Glutamatergic neuron (in vitro differentiated cells): ENCODE measurements around the gene SVIL. TPM values are rescaled to one million over a fixed set of nuclear protein-coding genes. Genes with fewer than 3 reads are reported as not detected.

ENCODE experiments used
- DNase-seq: peaks from one replicate; pipeline ENCODE4 v3.0.0; 2022
- H3K27ac Mint-ChIP-seq: one replicate; pipeline ENCODE4 v1.8.0; 2020; ENCODE audit warnings: mild to moderate bottlenecking, mixed read lengths, inconsistent platforms; ENCODE audit not compliant: unreplicated experiment
- H3K27me3 Mint-ChIP-seq: one replicate; pipeline ENCODE4 v1.8.0; 2020; ENCODE audit warnings: mild to moderate bottlenecking, moderate library complexity, mixed read lengths, inconsistent platforms; ENCODE audit not compliant: unreplicated experiment
- H3K36me3 Mint-ChIP-seq: one replicate; pipeline ENCODE4 v1.8.0; 2020; ENCODE audit warnings: mild to moderate bottlenecking, mixed read lengths, inconsistent platforms; ENCODE audit not compliant: unreplicated experiment
- H3K4me1 Mint-ChIP-seq: one replicate; pipeline ENCODE4 v1.8.0; 2020; ENCODE audit warnings: mild to moderate bottlenecking, low read depth, mixed read lengths, inconsistent platforms; ENCODE audit not compliant: unreplicated experiment
- H3K4me3 Mint-ChIP-seq: one replicate; pipeline ENCODE4 v1.8.0; 2020; ENCODE audit warnings: mild to moderate bottlenecking, mixed read lengths, inconsistent platforms; ENCODE audit not compliant: unreplicated experiment
- H3K9me3 Mint-ChIP-seq: one replicate; pipeline ENCODE4 v1.8.0; 2020; ENCODE audit warnings: mild to moderate bottlenecking, moderate library complexity, mixed read lengths, inconsistent platforms; ENCODE audit not compliant: unreplicated experiment
- CTCF ChIP-seq: fragments of 200-600 bp; sonication (generic); IDR thresholded peaks from one replicate; pipeline ENCODE4 v1.5.0; 2021; ENCODE audit not compliant: partially characterized antibody, unreplicated experiment
- total RNA-seq: library from RNA; stranded (reverse); fragmentation: NEBNext Ultra II Directional; extraction: Animal tissue kit (Norgen Biotek cat#: 25700); gene quantifications from one replicate; pipeline ENCODE4 v1.2.1, GENCODE V29; 2021; ENCODE audit not compliant: unreplicated experiment

Gene SVIL
- total RNA-seq, 1 donor from 2014 or later = 117 TPM

DNA sequence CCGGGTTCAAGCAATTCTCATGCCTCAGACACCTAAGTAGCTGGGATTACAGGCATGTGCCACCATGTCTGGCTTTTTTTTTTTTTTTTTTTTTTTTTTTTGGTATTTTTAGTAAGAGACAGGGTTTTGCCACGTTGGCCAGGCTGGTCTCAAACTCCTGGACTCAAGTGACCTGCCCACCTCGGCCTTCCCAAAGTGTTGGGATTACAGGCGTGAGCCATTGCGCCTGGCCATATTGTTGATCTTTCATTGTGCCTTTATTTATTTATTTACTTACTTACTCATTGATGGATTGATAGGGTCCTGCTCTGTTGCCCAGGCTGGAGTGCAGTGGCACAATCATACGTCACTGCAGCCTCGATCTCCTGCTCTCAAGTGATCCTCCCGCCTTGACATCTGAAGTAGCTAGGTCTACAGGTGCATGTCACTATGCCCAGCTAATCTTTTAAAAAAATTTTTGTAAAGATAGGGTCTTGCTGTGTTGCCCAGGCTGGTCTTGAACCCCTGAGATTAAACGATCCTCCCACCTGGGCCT lies 30.4 kb downstream of the SVIL start:
- no peak for TF ChIP-seq CTCF
- Mint-ChIP-seq H3K4me1 (peaks cover 12% of the 10 kb centered on the region), H3K27me3 (peaks cover 4% of the 10 kb centered on the region), H3K9me3 (no peaks in the 10 kb centered on the region), H3K4me3 (no peak overlapping the region), H3K36me3 (no peaks in the 10 kb centered on the region), H3K27ac (no peak overlapping the region)
- DNase-seq = no peak

DNA sequence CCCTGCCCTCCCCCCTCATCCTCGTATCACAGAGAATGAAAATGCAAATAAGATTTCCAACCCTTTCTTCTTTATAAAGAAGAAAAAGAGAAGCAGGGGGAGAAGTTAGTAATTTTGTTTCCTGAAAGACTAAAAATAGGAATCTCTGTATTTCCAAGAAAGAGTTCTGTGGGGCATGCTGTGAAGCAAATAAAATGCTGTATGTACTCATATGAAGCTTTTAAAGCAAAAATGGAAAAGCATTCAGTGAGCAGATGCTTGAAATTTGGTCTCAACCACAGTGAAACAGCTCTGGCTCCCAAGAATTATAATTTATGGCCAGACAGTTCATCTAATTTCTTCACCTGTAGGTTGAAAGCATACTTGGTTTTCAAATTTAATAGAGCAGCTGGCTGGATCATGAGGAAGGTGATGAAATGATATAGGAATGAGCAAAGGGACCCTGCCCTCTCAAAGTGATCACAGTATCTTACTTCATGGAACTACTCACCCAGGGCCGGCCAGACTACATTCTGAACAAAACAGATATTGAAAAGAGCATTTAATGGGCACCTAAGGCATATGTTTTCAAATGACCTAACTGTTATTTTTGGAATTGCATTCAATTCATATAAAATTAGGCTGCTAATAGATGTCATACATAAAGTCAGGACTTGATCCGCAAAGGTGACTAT lies 31.4 kb downstream of the SVIL start:
- peak overlapping the region; percentile 29 for H3K27ac Mint-ChIP-seq

DNA sequence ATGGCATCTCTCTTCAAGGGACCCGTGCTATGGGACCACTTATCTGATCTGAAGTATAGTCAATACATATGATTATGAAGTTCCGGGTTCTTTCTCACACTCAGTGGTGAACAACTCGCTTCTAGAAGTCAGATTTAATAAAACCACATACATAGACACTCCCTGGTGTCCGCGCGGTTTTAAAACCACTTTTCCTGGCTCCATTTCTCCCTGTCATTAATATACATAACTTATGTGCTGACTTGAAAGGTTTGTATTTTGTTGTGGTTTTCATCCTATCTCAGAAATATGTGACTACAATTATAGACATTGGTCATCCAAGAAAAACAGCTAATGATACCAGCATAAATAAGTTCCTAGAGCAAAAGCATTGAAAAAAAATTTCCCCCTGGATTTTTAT lies 34.0 kb downstream of the SVIL start:
- H3K27ac Mint-ChIP-seq = no peak overlapping the region
- peaks cover 3% of the 10 kb centered on the region for H3K27me3 Mint-ChIP-seq
- TF ChIP-seq CTCF = no peak
- H3K36me3 Mint-ChIP-seq = no peaks in the 10 kb centered on the region
- DNase-seq = no peak
- peaks cover 4% of the 10 kb centered on the region for H3K9me3 Mint-ChIP-seq
- H3K4me3 Mint-ChIP-seq = no peak overlapping the region
- H3K4me1 Mint-ChIP-seq = peaks cover 22% of the 10 kb centered on the region

More for the DNA sequence above, 31.4 kb downstream of the SVIL start:
- Mint-ChIP-seq H3K27me3 (peaks cover 4% of the 10 kb centered on the region), H3K9me3 (no peaks in the 10 kb centered on the region), H3K36me3 (no peaks in the 10 kb centered on the region), H3K4me1 (peaks cover 21% of the 10 kb centered on the region), H3K4me3 (no peak overlapping the region)
- no peak for DNase-seq
- no peak for TF ChIP-seq CTCF

DNA sequence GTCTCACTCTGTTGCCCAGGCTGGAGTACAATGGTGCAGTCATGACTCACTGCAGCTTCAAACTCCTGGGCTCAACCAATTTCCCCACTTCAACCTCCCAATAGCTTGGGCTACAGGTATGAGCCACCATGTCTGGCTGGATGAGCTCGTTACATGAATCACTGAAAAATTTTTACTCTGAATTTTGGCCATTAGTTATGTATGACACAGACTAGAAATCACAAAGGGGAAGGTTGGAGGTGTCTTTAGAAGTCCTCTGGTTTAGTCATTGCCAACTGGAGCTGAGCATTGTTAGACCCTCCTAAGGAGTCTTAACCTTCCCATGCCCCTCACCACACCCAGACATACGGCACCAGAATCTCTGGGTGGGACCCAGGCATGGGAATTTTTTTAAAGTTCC lies 34.7 kb downstream of the SVIL start:
- Mint-ChIP-seq H3K9me3 (peaks cover 7% of the 10 kb centered on the region), H3K4me1 (peaks cover 26% of the 10 kb centered on the region), H3K4me3 (no peak overlapping the region), H3K27ac (no peak overlapping the region), H3K36me3 (peaks cover 5% of the 10 kb centered on the region), H3K27me3 (peaks cover 3% of the 10 kb centered on the region)
- TF ChIP-seq CTCF = no peak
- no peak for DNase-seq

DNA sequence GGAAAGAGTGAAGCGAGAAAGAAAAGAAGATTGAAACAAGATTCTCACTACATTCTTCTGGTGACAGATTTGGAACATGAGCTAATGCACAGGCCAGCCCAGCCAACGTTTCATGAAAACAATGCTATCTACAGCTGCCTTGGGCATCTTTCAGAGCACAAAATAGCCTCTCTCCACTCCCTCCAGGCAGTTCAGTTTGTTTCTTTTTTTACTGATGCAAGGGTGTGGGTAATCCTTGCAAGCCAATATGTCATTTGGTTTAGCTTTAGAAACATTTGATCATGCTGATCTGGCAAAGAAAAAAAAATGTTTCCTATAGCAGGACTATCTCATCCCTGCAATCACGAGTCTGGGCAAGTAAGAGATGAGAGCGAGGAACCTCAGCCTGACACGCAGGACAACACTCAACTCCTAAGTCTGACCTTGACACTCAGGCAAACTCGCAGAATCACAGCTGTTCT lies 35.9 kb downstream of the SVIL start:
- H3K4me3 Mint-ChIP-seq = no peak overlapping the region
- DNase-seq = no peak
- no peak for TF ChIP-seq CTCF
- peaks cover 3% of the 10 kb centered on the region for H3K27me3 Mint-ChIP-seq
- H3K4me1 Mint-ChIP-seq = peaks cover 27% of the 10 kb centered on the region
- H3K36me3 Mint-ChIP-seq = peaks cover 5% of the 10 kb centered on the region
- peak overlapping the region; percentile 82 for H3K27ac Mint-ChIP-seq
- peaks cover 7% of the 10 kb centered on the region for H3K9me3 Mint-ChIP-seq
